ENCODE measurements around the gene HERPUD1. TPM values are rescaled to one million over a fixed set of nuclear protein-coding genes. Genes with fewer than 3 reads are reported as not detected.
"Not testable (repeated sequence)": the region's sequence is repeated elsewhere in the genome, so short reads cannot be mapped to it uniquely, and the experiment has no call there.

HERPUD1 gene
- total RNA-seq, 1 experiment from 2014 or later: 35.3 TPM

GRCh38 chr16:56990407-56991286 lies 58.7 kb downstream of the HERPUD1 start:
- H3F3A ChIP-seq (ENCODE audit: insufficient read depth, low read depth): peaks cover 18% of the 10 kb centered on the region; the same call in 1 of the 2 replicates
- H3K36me3 ChIP-seq (ENCODE audit: low read depth): no peaks in the 10 kb centered on the region
- TF ChIP-seq EZH2 (IDR thresholded peaks at IDR 0.05; ENCODE audit: low read depth): no peak
- no peak for TF ChIP-seq CTCF (conservative IDR thresholded peaks at IDR 0.05)
- no peaks in the 10 kb centered on the region for H4K20me1 ChIP-seq (ENCODE audit: insufficient read depth)
- H3K27me3 ChIP-seq (ENCODE audit: insufficient read depth, low read depth): no peaks in the 10 kb centered on the region
- peak overlapping the region; percentile 92 for H3K4me2 ChIP-seq
- H3K79me2 ChIP-seq (ENCODE audit: low read depth): no peaks in the 10 kb centered on the region
- BruUV-seq (replicated peaks): no TSS peak
- no peaks in the 10 kb centered on the region for H3K9me3 ChIP-seq (ENCODE audit: insufficient read depth, low read depth)
- H3K9me2 ChIP-seq (ENCODE audit: insufficient read depth): no peaks in the 10 kb centered on the region
- peak overlapping the region; percentile 82; the same call in 1 of the 2 replicates for H2AFZ ChIP-seq
- intact Hi-C loops (cut with micrococcal nuclease; ENCODE audit: unreplicated experiment): no loop called here
- H3K4me1 ChIP-seq (replicated peaks; ENCODE audit: insufficient read depth): peaks cover 19% of the 10 kb centered on the region
- POLR2A ChIA-PET (ENCODE audit: unreplicated experiment): no interaction called here
- peak overlapping the region; percentile 66 for H3K4me3 ChIP-seq
- H3K27ac ChIP-seq: no peak overlapping the region
- CTCF ChIA-PET: no interaction called here
- DNase-seq: no peak

- H3K27ac ChIP-seq; H3K4me3 ChIP-seq; H2AFZ ChIP-seq; H3K4me2 ChIP-seq; BruUV-seq (replicated peaks); H3K9me3 ChIP-seq (ENCODE audit: insufficient read depth, low read depth); DNase-seq; H3K36me3 ChIP-seq (ENCODE audit: low read depth); CTCF ChIA-PET; H3K27me3 ChIP-seq (ENCODE audit: insufficient read depth, low read depth); intact Hi-C loops (cut with micrococcal nuclease; ENCODE audit: unreplicated experiment); H3K79me2 ChIP-seq (ENCODE audit: low read depth); H3K9me2 ChIP-seq (ENCODE audit: insufficient read depth); H4K20me1 ChIP-seq (ENCODE audit: insufficient read depth): not testable (repeated sequence)
- H3F3A ChIP-seq (ENCODE audit: insufficient read depth, low read depth): peaks cover 11% of the 10 kb centered on the region; the same call in 1 of the 2 replicates
- H3K4me1 ChIP-seq (replicated peaks; ENCODE audit: insufficient read depth): peaks cover 12% of the 10 kb centered on the region
- POLR2A ChIA-PET (ENCODE audit: unreplicated experiment): interaction anchor here (0.7 kb wide), 1 partner anchor 121 kb away, joined by 9 read pairs; no protein-coding TSS in a partner anchor
Measured at GRCh38 chr16:56992431-56992830, 60.5 kb downstream of the HERPUD1 start.

- no peaks in the 10 kb centered on the region for H3K9me3 ChIP-seq (ENCODE audit: insufficient read depth, low read depth)
- H2AFZ ChIP-seq: no peak overlapping the region
- DNase-seq: no peak
- intact Hi-C loops (cut with micrococcal nuclease; ENCODE audit: unreplicated experiment): no loop called here
- H3K4me1 ChIP-seq (replicated peaks; ENCODE audit: insufficient read depth): peaks cover 12% of the 10 kb centered on the region
- no peaks in the 10 kb centered on the region for H3K27me3 ChIP-seq (ENCODE audit: insufficient read depth, low read depth)
- no peaks in the 10 kb centered on the region for H3K9me2 ChIP-seq (ENCODE audit: insufficient read depth)
- TF ChIP-seq CTCF (conservative IDR thresholded peaks at IDR 0.05) (no peak), EZH2 (IDR thresholded peaks at IDR 0.05; ENCODE audit: low read depth) (no peak)
- BruUV-seq (replicated peaks): no TSS peak
- peaks cover 4% of the 10 kb centered on the region; the same call in 1 of the 2 replicates for H3F3A ChIP-seq (ENCODE audit: insufficient read depth, low read depth)
- ChIA-PET POLR2A (ENCODE audit: unreplicated experiment) (interaction anchor here (0.6 to 0.7 kb wide), 2 partner anchors 20 to 192 kb away, joined by 9 read pairs; partner anchors contain the start of gene PSME3IP1), CTCF (no interaction called here)
- H4K20me1 ChIP-seq (ENCODE audit: insufficient read depth): no peaks in the 10 kb centered on the region
- H3K4me2 ChIP-seq: no peak overlapping the region
- no peak overlapping the region for H3K27ac ChIP-seq
- no peaks in the 10 kb centered on the region for H3K36me3 ChIP-seq (ENCODE audit: low read depth)
- H3K4me3 ChIP-seq: no peak overlapping the region
- H3K79me2 ChIP-seq (ENCODE audit: low read depth): no peaks in the 10 kb centered on the region
Measured at GRCh38 chr16:56993204-56993603, 61.3 kb downstream of the HERPUD1 start.
